Sigmoid colon (tissue), 7 donors: ENCODE measurements around the gene MAPKAPK5. TPM values are rescaled to one million over a fixed set of nuclear protein-coding genes. Genes with fewer than 3 reads are reported as not detected.
"Not testable (repeated sequence)": the region's sequence is repeated elsewhere in the genome, so short reads cannot be mapped to it uniquely, and the experiment has no call there.

Experiments
- DNase-seq: peaks from one replicate; pipeline ENCODE4 v3.0.0-alpha.2; 2019
- H3K27ac ChIP-seq, 4 donors: fragments of 200-600 bp; sonication (generic); one replicate each; pipeline ENCODE4 v1.5.1; 2016 to 2019; ENCODE audit warnings: mild to moderate bottlenecking in 1 of 4
- H3K27me3 ChIP-seq, 3 donors: fragments of 200-600 bp; sonication (generic); one replicate each; pipeline ENCODE4 v1.5.1; 2019; ENCODE audit warnings: mild to moderate bottlenecking in 1 of 3
- H3K36me3 ChIP-seq, 4 donors: fragments of 200-600 bp; sonication (generic); one replicate each; pipeline ENCODE4 v1.5.1; 2016 to 2019
- H3K4me1 ChIP-seq, 4 donors: fragments of 200-600 bp; sonication (generic); one replicate each; pipeline ENCODE4 v1.5.1; 2017 to 2019
- H3K4me3 ChIP-seq, 4 donors: fragments of 200-600 bp; sonication (generic); one replicate each; pipeline ENCODE4 v1.5.1; 2017 to 2019; ENCODE audit warnings: mild to moderate bottlenecking in 2 of 4, moderate library complexity in 1 of 4
- H3K9me3 ChIP-seq, 4 donors: fragments of 200-600 bp in 3 of 4; sonication (generic) in 3 of 4; one replicate each; pipeline versions ENCODE4 v1.5.1 to v1.6.1; 2013 to 2019
- EP300 ChIP-seq, 4 donors: sonication (generic); formaldehyde crosslinking; IDR thresholded peaks; one replicate each; pipeline ENCODE4 v1.6.1; 2017; ENCODE audit warnings: antibody characterized with exemption in 4 of 4
- POLR2A ChIP-seq, 2 donors: fragments of 450-650 bp; IDR thresholded peaks; one replicate each; pipeline ENCODE4 v1.6.1; 2016; ENCODE audit warnings: antibody characterized with exemption in 2 of 2, mild to moderate bottlenecking in 2 of 2, moderate library complexity in 2 of 2
- POLR2AphosphoS5 ChIP-seq, 4 donors: sonication (generic); formaldehyde crosslinking; IDR thresholded peaks; one replicate each; pipeline ENCODE4 v1.6.1; 2017; ENCODE audit warnings: antibody characterized with exemption in 4 of 4
- WGBS, 2 donors: extraction: QIAGEN DNeasy Blood & Tissue Kit; methylation state at CpG; one replicate each; pipeline ENCODE4 v1.1.7; 2013; 5-methylcytosine and 5-hydroxymethylcytosine counted together
- intact Hi-C: fragments of 100-400 bp; cut with DNase I; formaldehyde crosslinking; loops from one replicate; pipeline ENCODE4 v1.15.1; 2023
- polyA plus RNA-seq, 3 donors: library from polyadenylated mRNA; stranded (reverse); fragments of 200-250 nt; gene quantifications; one replicate each; pipeline ENCODE4 v1.2.3, GENCODE V29; 2013
- total RNA-seq, 4 donors: library from RNA; depleted of rRNA; stranded (reverse); fragments of >200 nt; gene quantifications; one replicate each; pipeline ENCODE4 v1.1.0, GENCODE V29; 2016
- TF ChIP-seq, protein P1 (sequence below), 4 experiments: fragments of 450-650 bp in 3 of 4; fragments of 200-600 bp in 1 of 4; IDR thresholded peaks; one replicate each; pipeline ENCODE4 v1.5.1; 2016 to 2019; ENCODE audit warnings: antibody characterized with exemption in 4 of 4, mild to moderate bottlenecking in 3 of 4, moderate library complexity in 2 of 4
- donor health status: healthy with polysubstance abuse.
- donor health status: Bipolar disorder and iron deficiency.
- donor health status: healthy.

MAPKAPK5 gene
- total and polyA plus RNA-seq, 7 donors, result 25.7 to 48.2 (median 39.2) TPM

DNA sequence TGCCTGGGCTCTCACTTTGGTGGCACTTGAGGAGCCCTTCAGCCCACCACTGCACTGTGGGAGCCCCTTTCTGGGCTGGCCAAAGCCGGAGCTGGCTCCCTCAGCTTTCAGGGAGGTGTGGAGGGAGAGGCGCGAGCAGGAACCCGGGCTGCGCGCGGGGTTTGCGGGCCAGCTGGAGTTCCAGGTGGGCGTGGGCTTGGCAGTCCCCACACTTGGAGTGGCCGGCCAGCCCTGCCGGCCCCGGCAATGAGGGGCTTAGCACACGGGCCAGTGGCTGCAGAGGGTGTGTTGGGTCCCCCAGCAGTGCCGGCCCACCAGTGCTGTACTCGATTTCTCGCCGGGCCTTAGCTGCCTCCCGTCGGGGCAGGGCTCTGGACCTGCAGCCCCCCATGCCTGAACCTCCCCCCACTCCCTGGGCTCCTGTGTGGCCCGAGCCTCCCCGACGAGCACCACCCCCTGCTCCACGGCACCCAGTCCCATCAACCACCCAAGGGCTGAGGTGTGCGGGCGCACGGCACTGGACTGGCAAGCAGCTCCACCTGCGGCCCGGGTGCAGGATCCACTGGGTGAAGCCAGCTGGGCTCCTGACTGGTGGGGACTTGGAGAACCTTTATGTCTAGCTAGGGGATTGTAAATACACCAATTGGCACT lies 6.4 kb upstream of the MAPKAPK5 start:
- 96 to 97% methylated on average over 28 of the region's 28 CpGs for WGBS, 2 donors
- H3K4me1 ChIP-seq, DNase-seq, H3K27me3 ChIP-seq, H3K4me3 ChIP-seq, H3K9me3 ChIP-seq, intact Hi-C loops: not testable (repeated sequence)
- Histone ChIP-seq H3K36me3 (peaks cover 0 to 20% (median 0%) of the 10 kb centered on the region in 4 donors), H3K27ac (peak overlapping the region in 1 of 4 donors; percentile 42)

DNA sequence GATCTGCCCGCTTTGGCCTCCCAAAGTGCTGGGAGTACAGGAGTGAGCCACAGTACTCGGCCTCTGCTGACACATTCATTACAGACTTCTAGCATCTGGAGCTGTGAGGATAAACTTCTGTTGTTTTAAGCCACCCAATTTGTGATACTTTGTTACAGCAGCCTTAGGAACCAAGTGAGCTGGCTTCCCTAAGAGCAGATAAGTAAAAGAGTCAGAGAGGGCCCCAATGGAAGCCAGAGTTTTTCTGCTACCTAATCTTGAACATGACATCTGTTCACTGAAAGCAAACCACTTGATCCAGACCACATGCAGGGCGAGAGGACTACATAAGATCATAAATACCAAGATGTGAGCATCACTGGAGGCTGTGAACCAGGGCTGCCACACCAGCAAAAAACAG lies 3.7 kb upstream of the MAPKAPK5 start:
- 88 to 92% methylated on average over 3 of the region's 3 CpGs for WGBS, 2 donors
- Histone ChIP-seq H3K27me3 (no peaks in the 10 kb centered on the region), H3K4me3 (no peak overlapping the region), H3K4me1 (peaks cover 0 to 27% (median 18%) of the 10 kb centered on the region in 4 donors), H3K27ac (no peak overlapping the region), H3K9me3 (no peaks in the 10 kb centered on the region), H3K36me3 (peaks cover 0 to 20% (median 0%) of the 10 kb centered on the region in 4 donors)
- TF ChIP-seq, protein P1, sequence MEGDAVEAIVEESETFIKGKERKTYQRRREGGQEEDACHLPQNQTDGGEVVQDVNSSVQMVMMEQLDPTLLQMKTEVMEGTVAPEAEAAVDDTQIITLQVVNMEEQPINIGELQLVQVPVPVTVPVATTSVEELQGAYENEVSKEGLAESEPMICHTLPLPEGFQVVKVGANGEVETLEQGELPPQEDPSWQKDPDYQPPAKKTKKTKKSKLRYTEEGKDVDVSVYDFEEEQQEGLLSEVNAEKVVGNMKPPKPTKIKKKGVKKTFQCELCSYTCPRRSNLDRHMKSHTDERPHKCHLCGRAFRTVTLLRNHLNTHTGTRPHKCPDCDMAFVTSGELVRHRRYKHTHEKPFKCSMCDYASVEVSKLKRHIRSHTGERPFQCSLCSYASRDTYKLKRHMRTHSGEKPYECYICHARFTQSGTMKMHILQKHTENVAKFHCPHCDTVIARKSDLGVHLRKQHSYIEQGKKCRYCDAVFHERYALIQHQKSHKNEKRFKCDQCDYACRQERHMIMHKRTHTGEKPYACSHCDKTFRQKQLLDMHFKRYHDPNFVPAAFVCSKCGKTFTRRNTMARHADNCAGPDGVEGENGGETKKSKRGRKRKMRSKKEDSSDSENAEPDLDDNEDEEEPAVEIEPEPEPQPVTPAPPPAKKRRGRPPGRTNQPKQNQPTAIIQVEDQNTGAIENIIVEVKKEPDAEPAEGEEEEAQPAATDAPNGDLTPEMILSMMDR (IDR thresholded peaks at IDR 0.05), result no peak
- TF ChIP-seq POLR2A (IDR thresholded peaks at IDR 0.05), result no peak
- no peak for TF ChIP-seq EP300 (IDR thresholded peaks at IDR 0.05)
- no peak for DNase-seq
- intact Hi-C loops, result no loop called here

DNA sequence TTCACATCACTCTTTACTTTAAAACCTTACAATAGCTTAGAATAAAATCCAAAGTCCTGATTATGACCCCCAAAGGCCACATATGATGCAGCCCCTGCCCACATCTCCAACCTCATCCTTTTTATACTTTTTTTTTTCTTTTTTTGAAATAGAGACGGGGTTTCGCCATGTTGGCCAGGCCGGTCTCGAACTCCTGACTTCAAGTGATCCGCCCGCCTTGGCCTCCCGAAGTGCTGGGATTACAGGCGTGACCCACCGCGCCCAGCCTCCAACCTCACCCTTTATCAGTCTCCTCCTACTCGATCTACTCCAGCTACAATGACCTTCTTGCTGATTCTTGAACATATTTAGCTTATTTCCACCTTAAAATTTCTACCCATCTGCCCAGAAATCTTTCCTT lies 1.2 kb upstream of the MAPKAPK5 start:
- 8 to 29% methylated on average over 11 of the region's 11 CpGs for WGBS, 2 donors
- H3K36me3 ChIP-seq, result peaks cover 0 to 20% (median 0%) of the 10 kb centered on the region in 4 donors

DNA sequence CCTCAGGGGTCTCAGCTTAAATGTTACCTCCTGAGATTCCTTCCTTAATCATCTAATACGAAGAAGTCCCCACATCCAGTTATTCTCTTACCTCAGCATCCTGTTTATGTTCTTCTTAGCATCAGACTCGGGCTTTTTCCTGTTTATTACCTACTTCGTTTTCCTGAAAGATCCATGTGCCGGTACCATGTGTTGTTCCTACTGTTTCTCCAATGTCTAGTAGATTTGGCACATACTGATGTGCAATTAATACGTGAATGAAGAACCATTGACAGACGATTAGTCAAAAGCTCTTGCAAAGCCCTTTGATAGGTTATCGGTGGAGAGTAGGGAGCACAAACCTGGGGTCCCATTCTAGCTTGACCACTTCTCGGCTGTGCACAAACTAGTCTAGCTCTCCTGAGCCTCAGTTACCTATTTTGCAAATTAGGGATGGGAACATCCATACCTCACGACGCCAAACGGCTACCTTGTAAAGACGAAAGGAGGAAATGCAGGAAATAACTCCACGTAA lies 735 bp upstream of the MAPKAPK5 start:
- DNase-seq, result no peak
- intact Hi-C loops, result loop anchor here (5.0 kb wide), 2 partner anchors 171 to 566 kb away; partner anchors contain the start of genes ERP29, RPL6 and TMEM116
- TF ChIP-seq EP300 (IDR thresholded peaks at IDR 0.05) (no peak), POLR2A (IDR thresholded peaks at IDR 0.05) (no peak), POLR2AphosphoS5 (IDR thresholded peaks at IDR 0.05) (no peak)
- TF ChIP-seq, protein P1 (IDR thresholded peaks at IDR 0.05), result no peak
- peaks cover 0 to 20% (median 0%) of the 10 kb centered on the region in 4 donors for H3K36me3 ChIP-seq
- 0 to 1% methylated on average over 13 of the region's 13 CpGs for WGBS, 2 donors
- H3K4me3 ChIP-seq, result peak overlapping the region; percentile 66 to 99 (median 97)
- no peaks in the 10 kb centered on the region for H3K9me3 ChIP-seq
- H3K27ac ChIP-seq, result peak overlapping the region; percentile 90 to 97 (median 92)
- peaks cover 0 to 53% (median 42%) of the 10 kb centered on the region in 4 donors for H3K4me1 ChIP-seq
- no peaks in the 10 kb centered on the region for H3K27me3 ChIP-seq

More for the DNA sequence above, 1.2 kb upstream of the MAPKAPK5 start:
- TF ChIP-seq, protein P1 (IDR thresholded peaks at IDR 0.05), result no peak
- TF ChIP-seq POLR2A (IDR thresholded peaks at IDR 0.05), result no peak
- TF ChIP-seq EP300 (IDR thresholded peaks at IDR 0.05), result no peak
- TF ChIP-seq POLR2AphosphoS5 (IDR thresholded peaks at IDR 0.05), result no peak
- Histone ChIP-seq H3K4me1 (peaks cover 0 to 52% (median 39%) of the 10 kb centered on the region in 4 donors), H3K27me3 (no peaks in the 10 kb centered on the region), H3K4me3 (peak overlapping the region; percentile 66 to 99 (median 97)), H3K9me3 (no peaks in the 10 kb centered on the region), H3K27ac (peak overlapping the region; percentile 90 to 97 (median 92))
- intact Hi-C loops, result loop anchor here (5.0 kb wide), 2 partner anchors 171 to 566 kb away; partner anchors contain the start of genes ERP29, RPL6 and TMEM116
- no peak for DNase-seq
